Ishikawa (cell line): ENCODE measurements around the gene DUSP18.

Source experiments
- CEBPB ChIP-seq: IDR thresholded peaks from 2 replicates; pipeline ENCODE4 v1.6.1; 2012
- CREB1 ChIP-seq: IDR thresholded peaks from 2 replicates; pipeline ENCODE4 v1.6.1; 2012; ENCODE audit warnings: low read depth
- EGR1 ChIP-seq: IDR thresholded peaks from 2 replicates; pipeline ENCODE4 v1.6.1; 2012
- EP300 ChIP-seq: IDR thresholded peaks from 2 replicates; pipeline ENCODE4 v1.6.1; 2012; ENCODE audit warnings: borderline replicate concordance
- FOXM1 ChIP-seq: IDR thresholded peaks from 2 replicates; pipeline ENCODE4 v1.6.1; 2012; ENCODE audit warnings: low read depth, borderline replicate concordance
- NFIC ChIP-seq: IDR thresholded peaks from 2 replicates; pipeline ENCODE4 v1.6.1; 2012
- RAD21 ChIP-seq: IDR thresholded peaks from 2 replicates; pipeline ENCODE4 v1.6.1; 2012; ENCODE audit warnings: low read depth
- REST ChIP-seq: IDR thresholded peaks from 2 replicates; pipeline ENCODE4 v1.6.1; 2012; ENCODE audit warnings: low read depth, mild to moderate bottlenecking
- TAF1 ChIP-seq: IDR thresholded peaks from 2 replicates; pipeline ENCODE4 v1.6.1; 2012; ENCODE audit warnings: low read depth, mild to moderate bottlenecking
- TCF12 ChIP-seq: IDR thresholded peaks from 2 replicates; pipeline ENCODE4 v1.6.1; 2012; ENCODE audit warnings: low read depth
- TEAD4 ChIP-seq: IDR thresholded peaks from 2 replicates; pipeline ENCODE4 v1.6.1; 2012
- USF1 ChIP-seq: IDR thresholded peaks from 2 replicates; pipeline ENCODE4 v1.6.1; 2012
- YY1 ChIP-seq: IDR thresholded peaks from 2 replicates; pipeline ENCODE4 v1.6.1; 2012; ENCODE audit warnings: low read depth
- ZBTB7A ChIP-seq: IDR thresholded peaks from 2 replicates; pipeline ENCODE4 v1.6.1; 2012; ENCODE audit warnings: low read depth
- TF ChIP-seq, protein P1 (sequence below): IDR thresholded peaks from 2 replicates; pipeline ENCODE4 v1.6.1; 2012

DUSP18 gene

DNA sequence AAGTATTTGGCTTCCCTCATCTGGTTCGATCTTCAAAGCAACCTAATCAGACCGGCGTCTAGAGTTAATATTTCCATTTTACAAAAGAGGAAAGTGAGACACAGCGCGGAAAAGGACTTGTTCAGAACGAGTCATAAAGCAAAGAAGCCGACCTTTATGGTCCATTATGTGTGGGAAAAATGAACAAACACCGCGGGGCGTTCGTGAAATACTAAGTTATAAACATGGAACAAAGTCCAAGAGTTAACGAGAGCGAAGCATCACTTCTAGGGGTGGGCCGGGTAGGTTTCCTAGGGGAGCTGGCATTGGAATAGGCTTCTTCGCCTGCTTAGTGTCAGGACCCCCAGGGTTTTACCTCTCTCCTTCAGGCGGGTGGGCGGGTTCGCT lies 575 bp downstream of the DUSP18 start:
- TF ChIP-seq RAD21 (no peak), USF1 (no peak), TAF1 (no peak), YY1 (no peak), TCF12 (no peak), NFIC (no peak), EGR1 (no peak), FOXM1 (no peak), EP300 (no peak), CREB1 (no peak), CEBPB (no peak), REST (no peak), TEAD4 (no peak), ZBTB7A (no peak)
- TF ChIP-seq, protein P1, sequence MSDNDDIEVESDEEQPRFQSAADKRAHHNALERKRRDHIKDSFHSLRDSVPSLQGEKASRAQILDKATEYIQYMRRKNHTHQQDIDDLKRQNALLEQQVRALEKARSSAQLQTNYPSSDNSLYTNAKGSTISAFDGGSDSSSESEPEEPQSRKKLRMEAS = no peak

- TF ChIP-seq YY1 (no peak), TCF12 (no peak), TEAD4 (no peak), USF1 (no peak), NFIC (no peak), ZBTB7A (no peak), RAD21 (no peak), EP300 (no peak), FOXM1 (no peak), TAF1 (no peak), CEBPB (no peak)
- TF ChIP-seq, protein P1 = no peak
Observed at GRCh38 chr22:30665786-30666185, 1.9 kb downstream of the DUSP18 start.

- TF ChIP-seq FOXM1 (no peak), TCF12 (no peak), CREB1 (no peak), TAF1 (no peak), CEBPB (no peak), TEAD4 (no peak), RAD21 (no peak), EP300 (no peak), YY1 (no peak), EGR1 (no peak), USF1 (no peak), REST (no peak), ZBTB7A (no peak), NFIC (no peak)
- TF ChIP-seq, protein P1 = no peak
Observed at GRCh38 chr22:30665266-30665665, 2.4 kb downstream of the DUSP18 start.

GRCh38 chr22:30664798-30665197 lies 2.9 kb downstream of the DUSP18 start:
- TF ChIP-seq TAF1 (no peak), NFIC (no peak), YY1 (no peak), TEAD4 (no peak), TCF12 (no peak), REST (no peak), CREB1 (no peak), CEBPB (no peak), FOXM1 (no peak), USF1 (no peak)
- TF ChIP-seq, protein P1 = no peak
